ENCODE data around the gene SLC38A1.

SLC38A1 gene

DNA sequence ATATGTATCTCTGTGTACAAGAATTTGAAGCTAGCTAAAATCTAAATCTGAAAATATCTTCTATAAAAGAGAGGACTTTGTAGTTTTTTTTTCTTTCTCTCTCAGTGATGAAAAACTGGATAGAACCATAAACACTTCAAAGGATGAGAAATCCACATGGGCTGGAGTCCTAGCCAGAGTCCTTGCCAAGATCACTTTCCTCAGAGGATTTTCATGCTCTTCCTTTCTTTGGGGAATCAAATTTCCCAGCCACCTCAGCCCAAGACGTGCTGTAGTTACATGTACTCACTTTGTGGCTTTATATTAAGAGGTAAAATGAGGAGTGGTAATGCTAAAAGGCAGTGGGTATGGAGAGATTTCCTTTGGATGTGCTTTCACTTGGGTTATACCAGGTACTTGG lies 110.3 kb downstream of the SLC38A1 start:
- no peak for TF ChIP-seq CTCF (IDR thresholded peaks at IDR 0.05; ENCODE audit: control insufficient read depth, extremely low read depth, insufficient read depth)
- H3K4me3 ChIP-seq (ENCODE audit: low read depth, low read length): no peak overlapping the region
- no peak for DNase-seq (ENCODE audit: low read depth)

DNA sequence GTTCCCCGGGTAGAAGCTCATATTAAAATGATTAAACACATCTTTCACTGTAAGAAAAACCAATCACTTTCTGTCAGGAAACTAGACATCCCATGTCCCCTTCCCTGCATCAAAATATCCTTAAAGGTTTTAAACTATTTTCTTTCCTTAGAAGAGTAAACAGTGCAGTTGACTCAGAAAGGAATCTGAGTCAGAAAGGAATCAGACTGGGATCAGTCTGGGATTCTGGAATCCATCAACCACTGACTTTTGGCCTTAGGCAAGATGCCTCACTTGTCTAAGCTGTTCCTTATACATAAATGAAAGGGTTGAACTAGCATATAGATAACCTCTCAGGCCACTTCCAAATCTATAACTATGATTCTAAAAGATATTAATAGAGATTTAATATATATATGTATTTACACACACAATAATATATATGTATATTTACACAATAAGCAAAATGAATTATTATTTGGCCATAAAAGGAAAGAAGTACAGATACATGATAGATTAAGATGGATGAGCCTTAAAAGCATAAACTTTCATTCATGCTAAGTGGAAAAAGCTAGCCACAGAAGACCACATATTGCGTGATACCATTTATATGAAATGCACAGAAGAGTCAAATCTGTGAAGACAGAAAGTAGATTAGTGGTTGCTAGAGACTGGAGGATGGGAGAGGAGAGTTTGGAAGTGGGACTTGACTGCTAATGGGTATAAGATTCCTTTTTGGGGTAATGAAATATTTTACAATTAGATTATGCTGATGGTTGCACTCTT lies 114.4 kb downstream of the SLC38A1 start:
- no peak for DNase-seq (ENCODE audit: low read depth)

GRCh38 chr12:46153268-46153872 lies 115.5 kb downstream of the SLC38A1 start:
- no peak for DNase-seq (ENCODE audit: low read depth)
- H3K4me3 ChIP-seq (ENCODE audit: low read depth, low read length): no peak overlapping the region
- peak; percentile 59 for TF ChIP-seq CTCF (IDR thresholded peaks at IDR 0.05; ENCODE audit: control insufficient read depth, extremely low read depth, insufficient read depth)

More for the DNA sequence above, 114.4 kb downstream of the SLC38A1 start:
- H3K4me3 ChIP-seq (ENCODE audit: low read depth, low read length): no peak overlapping the region
- TF ChIP-seq CTCF (IDR thresholded peaks at IDR 0.05; ENCODE audit: control insufficient read depth, extremely low read depth, insufficient read depth): no peak

GRCh38 chr12:46152456-46152855 lies 116.4 kb downstream of the SLC38A1 start:
- H3K4me3 ChIP-seq (ENCODE audit: low read depth, low read length): no peak overlapping the region
- no peak for TF ChIP-seq CTCF (IDR thresholded peaks at IDR 0.05; ENCODE audit: control insufficient read depth, extremely low read depth, insufficient read depth)
- DNase-seq (ENCODE audit: low read depth): no peak

- TF ChIP-seq CTCF (IDR thresholded peaks at IDR 0.05; ENCODE audit: control insufficient read depth, extremely low read depth, insufficient read depth): no peak
- DNase-seq (ENCODE audit: low read depth): no peak
- H3K4me3 ChIP-seq (ENCODE audit: low read depth, low read length): no peak overlapping the region
Observed at GRCh38 chr12:46150735-46151134, 118.1 kb downstream of the SLC38A1 start.

GRCh38 chr12:46149905-46150304 lies 118.9 kb downstream of the SLC38A1 start:
- no peak for TF ChIP-seq CTCF (IDR thresholded peaks at IDR 0.05; ENCODE audit: control insufficient read depth, extremely low read depth, insufficient read depth)
- peak; percentile 78 for DNase-seq (ENCODE audit: low read depth)

More at GRCh38 chr12:46149905-46150304, 118.9 kb downstream of the SLC38A1 start:
- H3K4me3 ChIP-seq (ENCODE audit: low read depth, low read length): peak overlapping the region; percentile 31; the same call in 1 of the 2 replicates

All from LNCaP clone FGC (cell line).